IMR-90 (cell line): ENCODE measurements around the gene FAHD2A. TPM values are rescaled to one million over a fixed set of nuclear protein-coding genes. Genes with fewer than 3 reads are reported as not detected.

Source experiments
- ATAC-seq: fragments of 200-7000 bp; cut with Tn5 transposase; 2 replicates; pipeline ENCODE4 v1.9.1; 2020; ENCODE audit warnings: low read depth, mild to moderate bottlenecking, moderate library complexity
- BruUV-seq: library from RNA; stranded (reverse); fragments of 400-500 nt; replicated peaks from 2 replicates; lab custom pipeline; 2021; lab: Mats Ljungman, UMichigan
- CTCF ChIA-PET: fragments of 300-600 bp; formaldehyde crosslinking; extraction: SDS; loops from one replicate; lab custom pipeline; 2021; ENCODE audit warnings: antibody characterized with exemption; lab: Yijun Ruan, JAX
- POLR2A ChIA-PET: fragments of 300-600 bp; sonication (Branson Sonifier 250); formaldehyde crosslinking; loops from one replicate; lab custom pipeline; 2022; ENCODE audit warnings: antibody characterized with exemption; ENCODE audit not compliant: unreplicated experiment; lab: Charles Lee
- DNase-seq: peaks from one replicate; pipeline ENCODE4 v3.0.0; 2013
- H2AFZ ChIP-seq: replicated peaks from 2 replicates; pipeline ENCODE3; 2013; ENCODE audit warnings: low read length, mild to moderate bottlenecking; ENCODE audit not compliant: poor library complexity
- H2AK5ac ChIP-seq: 2 replicates; pipeline ENCODE4 v1.6.1; 2013; ENCODE audit warnings: low read depth, low read length, inconsistent platforms
- H2AK9ac ChIP-seq: replicated peaks from 2 replicates; pipeline ENCODE3; 2013; ENCODE audit warnings: mild to moderate bottlenecking, low read depth, low read length, moderate library complexity; ENCODE audit not compliant: poor library complexity
- H2BK120ac ChIP-seq: 2 replicates; pipeline ENCODE4 v1.6.1; 2013; ENCODE audit warnings: low read depth, low read length, inconsistent platforms
- H2BK15ac ChIP-seq: 3 replicates; pipeline ENCODE4 v1.6.1; 2013; ENCODE audit warnings: low read depth, low read length, inconsistent platforms
- H2BK20ac ChIP-seq: 2 replicates; pipeline ENCODE4 v1.6.1; 2013; ENCODE audit warnings: low read depth, mild to moderate bottlenecking, inconsistent platforms, low read length, moderate library complexity
- H2BK5ac ChIP-seq: 2 replicates; pipeline ENCODE4 v1.6.1; 2013; ENCODE audit warnings: mild to moderate bottlenecking, low read depth, low read length, inconsistent platforms; ENCODE audit not compliant: poor library complexity, severe bottlenecking
- H3K14ac ChIP-seq: replicated peaks from 2 replicates; pipeline ENCODE4 v1.6.1; 2013; ENCODE audit warnings: low read depth, low read length, inconsistent platforms
- H3K18ac ChIP-seq: 2 replicates; pipeline ENCODE4 v1.6.1; 2013; ENCODE audit warnings: low read depth, low read length, control low read depth
- H3K23ac ChIP-seq: 2 replicates; pipeline ENCODE4 v1.6.1; 2013; ENCODE audit warnings: low read depth, low read length, inconsistent platforms
- H3K27ac ChIP-seq: 2 replicates; pipeline ENCODE4 v1.5.1; 2013; ENCODE audit warnings: mild to moderate bottlenecking, control low read depth, low read length; ENCODE audit not compliant: insufficient read depth
- H3K27me3 ChIP-seq: 2 replicates; pipeline ENCODE4 v1.6.1; 2013; ENCODE audit warnings: low read length; ENCODE audit not compliant: control insufficient read depth, insufficient read depth
- H3K36me3 ChIP-seq: 2 replicates; pipeline ENCODE4 v1.6.1; 2013; ENCODE audit warnings: low read length, mixed read lengths; ENCODE audit not compliant: control insufficient read depth, insufficient read depth
- H3K4ac ChIP-seq: 2 replicates; pipeline ENCODE4 v1.6.1; 2013; ENCODE audit warnings: low read depth, low read length, inconsistent platforms
- H3K4me1 ChIP-seq: 2 replicates; pipeline ENCODE4 v1.6.1; 2013; ENCODE audit warnings: low read length, mixed read lengths; ENCODE audit not compliant: control insufficient read depth, insufficient read depth
- H3K4me2 ChIP-seq: 2 replicates; pipeline ENCODE4 v1.6.1; 2013; ENCODE audit warnings: low read depth, mild to moderate bottlenecking, control low read depth, low read length, moderate library complexity
- H3K4me3 ChIP-seq: 2 replicates; pipeline ENCODE4 v1.5.1; 2013; ENCODE audit warnings: low read depth, mild to moderate bottlenecking, control low read depth, low read length, moderate library complexity; ENCODE audit not compliant: insufficient read depth
- H3K56ac ChIP-seq: 2 replicates; pipeline ENCODE4 v1.6.1; 2013; ENCODE audit warnings: low read length, inconsistent platforms; ENCODE audit not compliant: insufficient read depth; ENCODE audit errors: extremely low read depth
- H3K79me1 ChIP-seq, 2 experiments: 2 replicates each; pipeline ENCODE4 v1.6.1; 2013; ENCODE audit warnings: low read length in 2 of 2, inconsistent platforms in 1 of 2, low read depth in 1 of 2
- H3K9ac ChIP-seq: 2 replicates; pipeline ENCODE4 v1.6.1; 2013; ENCODE audit warnings: low read depth, low read length, control low read depth
- H3K9me1 ChIP-seq: 2 replicates; pipeline ENCODE4 v1.6.1; 2013; ENCODE audit warnings: low read length, inconsistent platforms; ENCODE audit not compliant: insufficient read depth
- H3K9me3 ChIP-seq: 2 replicates; pipeline ENCODE4 v1.6.1; 2013; ENCODE audit warnings: low read length; ENCODE audit not compliant: control insufficient read depth, insufficient read depth
- H4K20me1 ChIP-seq: 2 replicates; pipeline ENCODE4 v1.6.1; 2013; ENCODE audit warnings: low read length, inconsistent platforms; ENCODE audit not compliant: insufficient read depth
- H4K5ac ChIP-seq: 2 replicates; pipeline ENCODE4 v1.6.1; 2013; ENCODE audit warnings: mild to moderate bottlenecking, low read depth, low read length, control low read depth
- H4K8ac ChIP-seq, 2 experiments: 2 replicates each; pipeline ENCODE4 v1.6.1; 2013; ENCODE audit warnings: low read depth in 2 of 2, low read length in 2 of 2, control low read depth in 1 of 2, inconsistent platforms in 1 of 2
- H4K91ac ChIP-seq: 2 replicates; pipeline ENCODE4 v1.6.1; 2013; ENCODE audit warnings: low read depth, low read length, inconsistent platforms; ENCODE audit not compliant: insufficient read depth
- BHLHE40 ChIP-seq: fragments of 150-350 bp; IDR thresholded peaks from 2 replicates; pipeline ENCODE4 v1.6.1; 2016; ENCODE audit warnings: mild to moderate bottlenecking, low read depth, low read length
- CHD1 ChIP-seq: IDR thresholded peaks from 2 replicates; pipeline ENCODE4 v1.6.1; 2012; ENCODE audit warnings: low read depth, low read length, improper control_type of control experiment
- CTCF ChIP-seq: conservative IDR thresholded peaks from 2 replicates; pipeline ENCODE4 v1.5.1; 2012; ENCODE audit warnings: mild to moderate bottlenecking, low read depth, low read length, improper control_type of control experiment
- MXI1 ChIP-seq: IDR thresholded peaks from 2 replicates; pipeline ENCODE4 v1.6.1; 2012; ENCODE audit warnings: low read depth, mild to moderate bottlenecking, low read length, moderate library complexity, borderline replicate concordance
- NFE2L2 ChIP-seq: fragments of 150-350 bp; IDR thresholded peaks from 2 replicates; pipeline ENCODE4 v1.6.1; 2016; ENCODE audit warnings: low read depth, mild to moderate bottlenecking, low read length
- RAD21 ChIP-seq: IDR thresholded peaks from 2 replicates; pipeline ENCODE4 v1.6.1; 2012; ENCODE audit warnings: low read length, improper control_type of control experiment
- RFX5 ChIP-seq: IDR thresholded peaks from 2 replicates; pipeline ENCODE4 v1.8.0; 2012; ENCODE audit warnings: low read depth, mild to moderate bottlenecking, low read length, moderate library complexity
- USF2 ChIP-seq: fragments of 150-350 bp; IDR thresholded peaks from 2 replicates; pipeline ENCODE4 v1.6.1; 2017; ENCODE audit warnings: mild to moderate bottlenecking, antibody characterized with exemption, low read length, low read depth
- WGBS, 2 experiments: methylation state at CpG; one replicate each; pipeline versions ENCODE4 v1.1.5 to v1.1.7; 2013; ENCODE audit warnings: missing lambda C conversion rate in 2 of 2; ENCODE audit not compliant: insufficient read length in 1 of 2; ENCODE audit errors: extremely low coverage in 2 of 2; 5-methylcytosine and 5-hydroxymethylcytosine counted together
- dilution Hi-C: fragments of 300-500 bp; cut with HindIII; formaldehyde crosslinking; loops from one replicate; pipeline ENCODE4 v1.14.3; 2018; ENCODE audit warnings: low sequenced_read_pairs; ENCODE audit not compliant: unreplicated experiment
- in situ Hi-C: fragments of 300-500 bp; cut with MboI; formaldehyde crosslinking; loops from 3 replicates; pipeline ENCODE4 v1.14.3; 2019; ENCODE audit warnings: low sequenced_read_pairs, inconsistent platforms, mixed read lengths
- intact Hi-C: fragments of 100-400 bp; cut with micrococcal nuclease; formaldehyde crosslinking; loops from 2 replicates; pipeline ENCODE4 v1.10.0; 2022
- polyA plus RNA-seq, 3 experiments: library from polyadenylated mRNA; depleted of rRNA; stranded (reverse); fragments of >200 nt; gene quantifications; 2 replicates each; pipeline ENCODE4 v1.2.3, GENCODE V29; 2012; ENCODE audit warnings: low replicate concordance in 1 of 3
- total RNA-seq: library from RNA; depleted of rRNA; stranded (reverse); fragments of >200 nt; gene quantifications from 2 replicates; pipeline ENCODE4 v1.2.3, GENCODE V29; 2012

The FAHD2A gene
- total and polyA plus RNA-seq, 2 of the 4 experiments (the other 2 are of a cell fraction) = 35.1 to 36.2 TPM

GRCh38 chr2:95359031-95359430 is 43.5 kb upstream of the FAHD2A start:
- H3K27ac ChIP-seq = no peak overlapping the region
- CTCF ChIA-PET = interaction anchor here (1.0 kb wide), 1 partner anchor 10 kb away, joined by 5 read pairs; no protein-coding TSS in a partner anchor
- no CpG with 5 or more reads among the region's 3 CpGs for WGBS, 2 experiments
- no peak overlapping the region for H2AK9ac ChIP-seq
- POLR2A ChIA-PET = no interaction called here
- H3K36me3 ChIP-seq = no peaks in the 10 kb centered on the region
- H3K4me2 ChIP-seq = no peak overlapping the region; the same call in 1 of the 2 replicates
- no TSS peak for BruUV-seq
- intact Hi-C loops = no loop called here
- H3K9ac ChIP-seq = no peak overlapping the region
- H3K18ac ChIP-seq = no peak overlapping the region
- no peak overlapping the region for H4K5ac ChIP-seq
- H2BK5ac ChIP-seq = no peak overlapping the region
- H2BK15ac ChIP-seq = no peak overlapping the region
- H3K9me3 ChIP-seq = peaks cover 4% of the 10 kb centered on the region
- H3K23ac ChIP-seq = no peak overlapping the region
- no peak overlapping the region for H4K91ac ChIP-seq
- no peak overlapping the region for H2AK5ac ChIP-seq
- in situ Hi-C loops = no loop called here
- H4K8ac ChIP-seq = no peak overlapping the region
- DNase-seq (peak; percentile 73), ATAC-seq (peak; percentile 94)
- TF ChIP-seq CHD1 = no peak
- no peak for TF ChIP-seq MXI1
- TF ChIP-seq BHLHE40 = no peak
- no peak for TF ChIP-seq RFX5
- TF ChIP-seq RAD21 = no peak
- TF ChIP-seq CTCF = no peak
- TF ChIP-seq NFE2L2 = no peak
- TF ChIP-seq USF2 = no peak
- no peak overlapping the region for H3K14ac ChIP-seq
- H3K4ac ChIP-seq = no peak overlapping the region
- H4K20me1 ChIP-seq = no peaks in the 10 kb centered on the region
- peaks cover 2% of the 10 kb centered on the region; the same call in 1 of the 2 replicates for H3K27me3 ChIP-seq
- no peak overlapping the region for H2BK20ac ChIP-seq
- no peaks in the 10 kb centered on the region for H3K9me1 ChIP-seq
- peaks cover 5% of the 10 kb centered on the region; the same call in 1 of the 2 replicates for H3K4me1 ChIP-seq
- no peak overlapping the region for H3K4me3 ChIP-seq
- H3K56ac ChIP-seq = no peak overlapping the region
- dilution Hi-C loops = no loop called here
- H2AFZ ChIP-seq = no peak overlapping the region
- H2BK120ac ChIP-seq = no peak overlapping the region
- no peaks in the 10 kb centered on the region for H3K79me1 ChIP-seq
